SU-DHL-6 (cell line): ENCODE results near the gene BCL2L13.

ENCODE experiments used
- H2AFZ ChIP-seq: fragments of 200-600 bp; sonication (generic); 2 replicates; pipeline ENCODE4 v1.6.1; 2014; ENCODE audit warnings: low read depth, mild to moderate bottlenecking, moderate library complexity, mixed read lengths, antibody characterized with exemption, low read length; ENCODE audit not compliant: severe bottlenecking
- H3F3A ChIP-seq: fragments of 200-600 bp; shearing (Covaris generic); 2 replicates; pipeline ENCODE4 v1.6.0; 2016; ENCODE audit warnings: antibody characterized with exemption, mild to moderate bottlenecking; ENCODE audit not compliant: insufficient read depth
- H3K27ac ChIP-seq: fragments of 200-600 bp; sonication (generic); 2 replicates; pipeline ENCODE4 v1.5.1; 2016; ENCODE audit warnings: low read depth, mild to moderate bottlenecking, low read length, moderate library complexity, mixed read lengths
- H3K27me3 ChIP-seq: fragments of 200-600 bp; sonication (generic), shearing (Covaris generic); 2 replicates; pipeline ENCODE4 v1.6.0; 2014; ENCODE audit warnings: mild to moderate bottlenecking, low read length
- H3K36me3 ChIP-seq: fragments of 200-600 bp; sonication (generic); 2 replicates; pipeline ENCODE4 v1.6.1; 2014; ENCODE audit warnings: mild to moderate bottlenecking, low read length, mixed read lengths
- H3K4me2 ChIP-seq: fragments of 300-600, 200-600 bp; shearing (Covaris generic), sonication (generic); 2 replicates; pipeline ENCODE4 v1.6.0; 2014; ENCODE audit warnings: low read length, low read depth, mild to moderate bottlenecking; ENCODE audit not compliant: poor library complexity, severe bottlenecking
- H3K4me3 ChIP-seq: fragments of 200-600 bp; sonication (generic); 2 replicates; pipeline ENCODE4 v1.5.1; 2014; ENCODE audit warnings: antibody characterized with exemption, low read length, mild to moderate bottlenecking, mixed read lengths; ENCODE audit not compliant: insufficient read depth, poor library complexity, severe bottlenecking
- H3K79me2 ChIP-seq: fragments of 200-600 bp; sonication (generic); 2 replicates; pipeline ENCODE4 v1.6.1; 2014; ENCODE audit warnings: mild to moderate bottlenecking, low read length, moderate library complexity; ENCODE audit not compliant: insufficient read depth
- H3K9ac ChIP-seq: fragments of 200-600 bp; sonication (generic); 2 replicates; pipeline ENCODE4 v1.7.0; 2014; ENCODE audit warnings: mild to moderate bottlenecking, low read length
- H3K9me2 ChIP-seq: fragments of 200-600 bp; sonication (generic); replicated peaks from 2 replicates; pipeline ENCODE4 v1.6.1; 2014; ENCODE audit warnings: low read length; ENCODE audit not compliant: insufficient read depth
- H3K9me3 ChIP-seq: fragments of 200-600 bp; sonication (generic); 2 replicates; pipeline ENCODE4 v1.6.1; 2014; ENCODE audit warnings: low read length, mixed read lengths; ENCODE audit not compliant: insufficient read depth
- H4K20me1 ChIP-seq: fragments of 200-600 bp; sonication (generic); 2 replicates; pipeline ENCODE4 v1.6.1; 2014; ENCODE audit warnings: low read depth, mild to moderate bottlenecking, antibody characterized with exemption, low read length, moderate library complexity, mixed read lengths
- CTCF ChIP-seq: fragments of 200-600 bp; sonication (generic); IDR thresholded peaks from one replicate; pipeline ENCODE4 v1.5.1; 2017; ENCODE audit warnings: antibody characterized with exemption, mild to moderate bottlenecking, low read length, moderate library complexity; ENCODE audit not compliant: insufficient read depth, poor library complexity, severe bottlenecking
- EZH2phosphoT487 ChIP-seq: fragments of 200-600 bp; sonication (generic), shearing (Covaris generic); conservative IDR thresholded peaks from 2 replicates; pipeline ENCODE4 v1.6.1; 2018; ENCODE audit warnings: mild to moderate bottlenecking, antibody characterized with exemption, low read length, moderate library complexity, mixed read lengths

BCL2L13 gene

GRCh38 chr22:17732251-17732854 is 93.8 kb downstream of the BCL2L13 start:
- H3K4me3 ChIP-seq, result no peak overlapping the region
- no peaks in the 10 kb centered on the region for H3F3A ChIP-seq
- H3K27ac ChIP-seq, result no peak overlapping the region
- no peak overlapping the region for H3K4me2 ChIP-seq
- no peak overlapping the region for H3K9ac ChIP-seq
- H3K9me3 ChIP-seq, result no peaks in the 10 kb centered on the region
- no peak for TF ChIP-seq CTCF
- TF ChIP-seq EZH2phosphoT487, result no peak
- no peaks in the 10 kb centered on the region for H4K20me1 ChIP-seq
- H3K79me2 ChIP-seq, result no peaks in the 10 kb centered on the region
- H3K27me3 ChIP-seq, result no peaks in the 10 kb centered on the region
- H3K36me3 ChIP-seq, result no peaks in the 10 kb centered on the region
- no peaks in the 10 kb centered on the region for H3K9me2 ChIP-seq
- no peak overlapping the region for H2AFZ ChIP-seq

GRCh38 chr22:17733466-17733865 is 94.9 kb downstream of the BCL2L13 start:
- Histone ChIP-seq H3K9me2 (no peaks in the 10 kb centered on the region), H3K9me3 (no peaks in the 10 kb centered on the region), H3K27ac (no peak overlapping the region), H2AFZ (no peak overlapping the region), H3K27me3 (no peaks in the 10 kb centered on the region), H3K4me2 (no peak overlapping the region), H3F3A (no peaks in the 10 kb centered on the region), H3K36me3 (no peaks in the 10 kb centered on the region), H3K9ac (no peak overlapping the region), H3K4me3 (no peak overlapping the region), H3K79me2 (no peaks in the 10 kb centered on the region), H4K20me1 (no peaks in the 10 kb centered on the region)
- TF ChIP-seq CTCF, result no peak
- TF ChIP-seq EZH2phosphoT487, result no peak

- no peak for TF ChIP-seq CTCF
- no peak for TF ChIP-seq EZH2phosphoT487
- no peak overlapping the region for H3K4me2 ChIP-seq
- no peak overlapping the region for H3K9ac ChIP-seq
- H3K27me3 ChIP-seq, result no peaks in the 10 kb centered on the region
- H3K9me3 ChIP-seq, result no peaks in the 10 kb centered on the region
- H3F3A ChIP-seq, result no peaks in the 10 kb centered on the region
- H3K9me2 ChIP-seq, result no peaks in the 10 kb centered on the region
- no peak overlapping the region for H3K4me3 ChIP-seq
- H3K27ac ChIP-seq, result no peak overlapping the region
- H3K79me2 ChIP-seq, result no peaks in the 10 kb centered on the region
- no peaks in the 10 kb centered on the region for H3K36me3 ChIP-seq
- H4K20me1 ChIP-seq, result no peaks in the 10 kb centered on the region
- H2AFZ ChIP-seq, result no peak overlapping the region
These were observed 95.6 kb downstream of the BCL2L13 start for GRCh38 chr22:17734187-17734586.
